HG03520 (cell line): Measurements from ENCODE around the gene EHMT2.
"Not testable (repeated sequence)": the region's sequence is repeated elsewhere in the genome, so short reads cannot be mapped to it uniquely, and the experiment has no call there.

Experiments used
- ATAC-seq: cut with Tn5 transposase; IDR thresholded peaks from one replicate; pipeline ENCODE4 v1.9.1; 2021; ENCODE audit warnings: mild to moderate bottlenecking, moderate library complexity; ENCODE audit not compliant: unreplicated experiment

EHMT2 gene

DNA sequence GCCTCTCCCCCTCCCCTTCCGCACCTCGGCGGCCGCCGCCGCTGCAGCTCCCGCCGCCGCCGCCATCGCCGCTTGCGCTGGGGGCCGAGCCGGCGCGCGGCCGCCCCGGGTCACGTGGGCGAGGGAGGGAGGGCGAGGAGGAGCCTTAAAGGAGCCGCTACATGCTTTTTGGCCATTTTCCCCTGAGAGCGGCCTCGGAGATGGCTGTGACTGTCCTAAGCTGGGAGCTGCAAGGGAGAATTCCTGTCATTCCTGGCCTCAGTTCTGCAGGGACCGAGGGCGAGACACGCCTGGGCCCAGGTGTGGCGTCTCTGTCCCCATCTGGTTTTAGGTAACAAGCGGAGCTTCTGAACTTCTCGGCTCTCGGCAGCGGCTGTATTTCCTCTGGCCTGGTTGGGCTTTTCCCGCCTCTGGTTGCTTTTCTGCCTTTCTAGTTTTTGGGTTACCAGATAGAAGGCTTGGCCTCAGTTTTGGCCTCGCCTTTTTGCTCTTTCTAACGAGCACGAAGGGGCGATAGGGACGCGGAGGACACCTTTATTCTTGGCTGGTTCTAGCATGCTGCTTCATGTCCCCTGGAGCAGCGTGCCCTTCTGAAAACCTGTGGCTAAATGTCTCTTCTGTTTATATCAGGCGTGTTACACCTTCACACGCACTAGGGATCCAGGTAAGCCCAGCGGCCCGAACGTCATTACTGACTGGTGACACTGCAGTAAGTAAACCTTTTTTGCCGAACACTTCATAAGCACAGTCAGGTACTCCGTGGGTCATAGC, at the start of gene EHMT2:
Gene EHMT2, minus strand, starts transcription at position 87 of the 771 bp plus-strand sequence. Its CDS starts 21 bp downstream, at position 66.
- ATAC-seq: peak; percentile 42

- ATAC-seq: no peak
Measured at GRCh38 chr6:31947070-31947675, 49.7 kb upstream of the EHMT2 start.

- ATAC-seq: no peak
Measured at GRCh38 chr6:31946370-31946885, 48.9 kb upstream of the EHMT2 start.

DNA sequence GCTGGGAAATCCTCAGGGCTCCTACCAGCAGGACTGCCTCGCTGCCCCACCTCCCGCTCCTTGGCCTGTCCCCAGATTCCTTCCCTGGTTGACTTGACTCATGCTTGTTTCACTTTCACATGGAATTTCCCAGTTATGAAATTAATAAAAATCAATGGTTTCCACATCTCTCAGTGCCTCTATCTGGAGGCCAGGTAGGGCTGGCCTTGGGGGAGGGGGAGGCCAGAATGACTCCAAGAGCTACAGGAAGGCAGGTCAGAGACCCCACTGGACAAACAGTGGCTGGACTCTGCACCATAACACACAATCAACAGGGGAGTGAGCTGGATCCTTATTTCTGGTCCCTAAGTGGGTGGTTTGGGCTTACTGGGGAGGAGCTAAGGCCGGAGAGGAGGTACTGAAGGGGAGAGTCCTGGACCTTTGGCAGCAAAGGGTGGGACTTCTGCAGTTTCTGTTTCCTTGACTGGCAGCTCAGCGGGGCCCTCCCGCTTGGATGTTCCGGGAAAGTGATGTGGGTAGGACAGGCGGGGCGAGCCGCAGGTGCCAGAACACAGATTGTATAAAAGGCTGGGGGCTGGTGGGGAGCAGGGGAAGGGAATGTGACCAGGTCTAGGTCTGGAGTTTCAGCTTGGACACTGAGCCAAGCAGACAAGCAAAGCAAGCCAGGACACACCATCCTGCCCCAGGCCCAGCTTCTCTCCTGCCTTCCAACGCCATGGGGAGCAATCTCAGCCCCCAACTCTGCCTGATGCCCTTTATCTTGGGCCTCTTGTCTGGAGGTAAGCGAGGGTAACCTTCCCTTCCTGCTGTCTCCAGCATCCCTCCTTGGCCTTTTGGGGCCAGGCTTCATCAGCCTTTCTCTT, 48.2 kb upstream of the EHMT2 start, which contains the start of gene CFB:
Gene CFB, plus strand, starts transcription at position 589 of the 863 bp plus-strand sequence. Its CDS starts 127 bp downstream, at position 716.
- ATAC-seq: no peak

DNA sequence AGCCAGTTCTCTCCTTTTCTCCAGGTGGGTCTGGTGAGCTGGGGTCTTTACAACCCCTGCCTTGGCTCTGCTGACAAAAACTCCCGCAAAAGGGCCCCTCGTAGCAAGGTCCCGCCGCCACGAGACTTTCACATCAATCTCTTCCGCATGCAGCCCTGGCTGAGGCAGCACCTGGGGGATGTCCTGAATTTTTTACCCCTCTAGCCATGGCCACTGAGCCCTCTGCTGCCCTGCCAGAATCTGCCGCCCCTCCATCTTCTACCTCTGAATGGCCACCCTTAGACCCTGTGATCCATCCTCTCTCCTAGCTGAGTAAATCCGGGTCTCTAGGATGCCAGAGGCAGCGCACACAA, 47.6 kb upstream of the EHMT2 start:
- ATAC-seq: no peak

DNA sequence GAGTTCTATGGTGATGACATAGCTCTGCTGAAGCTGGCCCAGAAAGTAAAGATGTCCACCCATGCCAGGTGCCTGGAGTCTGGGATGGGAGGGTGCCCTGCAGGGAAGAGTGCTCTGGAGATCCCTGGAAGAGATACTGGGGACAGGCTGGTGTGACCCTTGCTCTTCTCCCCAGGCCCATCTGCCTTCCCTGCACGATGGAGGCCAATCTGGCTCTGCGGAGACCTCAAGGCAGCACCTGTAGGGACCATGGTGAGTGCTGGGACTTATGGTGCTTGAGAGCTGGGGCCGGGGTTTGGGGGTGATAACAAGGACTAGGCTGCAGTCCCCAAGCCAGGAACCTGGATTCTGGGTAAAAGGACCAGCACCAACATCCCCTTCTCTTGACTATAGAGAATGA, 46.2 kb upstream of the EHMT2 start:
- ATAC-seq: no peak

DNA sequence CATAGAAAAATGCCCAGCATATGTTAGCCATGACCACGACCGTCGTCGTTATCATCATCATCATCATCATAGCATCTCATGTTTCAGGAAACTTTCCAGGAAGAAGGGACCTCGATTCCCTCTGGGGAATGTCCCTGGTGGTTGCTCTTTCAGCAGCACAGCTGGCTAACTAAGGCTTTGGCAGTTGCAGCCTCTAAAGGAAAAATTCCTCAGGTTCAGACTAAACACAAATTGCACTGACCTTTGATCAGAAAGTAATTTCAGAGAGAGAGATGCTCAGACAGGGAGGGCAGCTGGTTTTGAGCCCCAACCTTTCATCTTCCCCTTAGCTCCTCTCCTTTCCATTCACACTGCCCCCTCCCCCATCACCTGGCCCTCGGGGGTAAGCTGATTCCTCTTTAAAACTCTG, 42.8 kb upstream of the EHMT2 start:
- no peak for ATAC-seq

- ATAC-seq: no peak
Measured at GRCh38 chr6:31935823-31936222, 38.3 kb upstream of the EHMT2 start.

DNA sequence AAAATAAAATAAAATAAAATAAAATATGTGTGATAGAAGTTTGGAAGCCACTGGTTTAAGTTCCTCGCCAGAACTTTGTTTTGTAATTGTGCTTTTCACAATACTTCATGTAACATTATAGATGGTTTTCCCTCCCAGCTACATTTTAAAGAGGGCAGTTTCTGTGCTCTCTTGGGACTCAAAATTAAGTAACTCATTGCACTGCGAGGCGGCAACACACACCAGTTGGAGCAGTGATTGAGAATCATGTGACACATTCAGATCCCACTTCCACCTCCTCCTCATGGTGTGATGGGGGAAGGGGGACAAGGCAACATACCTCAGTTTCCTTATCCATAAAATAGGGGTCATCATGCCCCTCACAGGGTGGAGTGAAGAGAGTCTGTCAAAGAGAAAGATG, 37.5 kb upstream of the EHMT2 start:
- ATAC-seq: no peak

GRCh38 chr6:31933537-31933936, 36.0 kb upstream of the EHMT2 start:
- no peak for ATAC-seq

- ATAC-seq: not testable (repeated sequence)
Measured at GRCh38 chr6:31932137-31932536, 34.6 kb upstream of the EHMT2 start.

DNA sequence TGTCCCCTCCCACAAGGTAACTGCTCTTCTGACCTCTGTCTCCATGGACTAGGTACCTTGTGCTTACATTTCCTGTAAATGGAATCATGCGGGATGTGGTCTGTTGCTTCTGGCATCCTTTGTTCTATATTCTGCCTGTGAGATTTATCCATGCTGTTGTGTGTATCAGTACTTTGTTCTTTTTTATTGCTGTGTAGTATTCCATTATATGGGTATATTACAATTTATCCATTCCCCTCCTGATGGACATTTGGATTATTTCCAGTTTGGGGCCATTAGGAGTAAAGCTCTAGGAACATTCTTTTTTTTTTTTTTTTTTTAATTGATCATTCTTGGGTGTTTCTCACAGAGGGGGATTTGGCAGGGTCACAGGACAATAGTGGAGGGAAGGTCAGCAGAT, 33.5 kb upstream of the EHMT2 start:
- ATAC-seq: no peak

DNA sequence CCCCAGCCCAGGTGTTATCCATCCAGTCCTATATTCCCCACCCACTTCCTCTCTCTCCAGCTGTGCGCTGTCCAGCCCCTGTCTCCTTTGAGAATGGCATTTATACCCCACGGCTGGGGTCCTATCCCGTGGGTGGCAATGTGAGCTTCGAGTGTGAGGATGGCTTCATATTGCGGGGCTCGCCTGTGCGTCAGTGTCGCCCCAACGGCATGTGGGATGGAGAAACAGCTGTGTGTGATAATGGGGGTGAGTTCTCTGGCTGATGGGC, 31.1 kb upstream of the EHMT2 start:
- ATAC-seq: no peak

DNA sequence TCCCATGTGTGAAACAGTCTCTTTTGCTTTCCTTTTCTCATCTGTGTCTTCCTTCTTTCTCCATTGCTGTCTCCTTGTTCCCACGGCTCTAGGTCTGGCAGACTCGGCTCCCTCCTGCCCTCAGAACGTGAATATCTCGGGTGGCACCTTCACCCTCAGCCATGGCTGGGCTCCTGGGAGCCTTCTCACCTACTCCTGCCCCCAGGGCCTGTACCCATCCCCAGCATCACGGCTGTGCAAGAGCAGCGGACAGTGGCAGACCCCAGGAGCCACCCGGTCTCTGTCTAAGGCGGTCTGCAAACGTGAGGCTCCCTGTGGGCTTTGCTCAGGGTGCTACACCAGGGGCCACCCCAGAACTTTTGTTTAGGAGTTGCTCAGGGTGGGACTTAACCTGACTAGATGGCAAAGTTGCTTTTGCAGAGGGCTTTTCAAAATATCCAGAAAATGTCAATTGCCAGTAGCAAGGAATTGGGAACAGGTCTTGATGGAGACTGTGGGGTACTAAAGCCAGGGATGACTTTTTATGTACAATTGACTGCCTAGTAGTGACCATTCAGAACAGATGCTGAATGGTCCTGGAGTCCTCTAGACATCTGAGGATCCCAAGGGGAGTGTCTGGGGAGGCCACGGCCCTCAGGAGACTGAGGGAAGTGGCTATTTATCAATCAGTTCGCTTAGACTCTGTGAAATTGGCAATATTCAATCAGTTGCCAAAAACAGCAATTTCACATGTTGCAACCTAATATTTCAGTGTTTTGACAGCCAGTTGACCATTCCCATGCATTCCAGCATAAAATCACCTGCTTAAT, 30.6 kb upstream of the EHMT2 start:
- ATAC-seq: no peak

DNA sequence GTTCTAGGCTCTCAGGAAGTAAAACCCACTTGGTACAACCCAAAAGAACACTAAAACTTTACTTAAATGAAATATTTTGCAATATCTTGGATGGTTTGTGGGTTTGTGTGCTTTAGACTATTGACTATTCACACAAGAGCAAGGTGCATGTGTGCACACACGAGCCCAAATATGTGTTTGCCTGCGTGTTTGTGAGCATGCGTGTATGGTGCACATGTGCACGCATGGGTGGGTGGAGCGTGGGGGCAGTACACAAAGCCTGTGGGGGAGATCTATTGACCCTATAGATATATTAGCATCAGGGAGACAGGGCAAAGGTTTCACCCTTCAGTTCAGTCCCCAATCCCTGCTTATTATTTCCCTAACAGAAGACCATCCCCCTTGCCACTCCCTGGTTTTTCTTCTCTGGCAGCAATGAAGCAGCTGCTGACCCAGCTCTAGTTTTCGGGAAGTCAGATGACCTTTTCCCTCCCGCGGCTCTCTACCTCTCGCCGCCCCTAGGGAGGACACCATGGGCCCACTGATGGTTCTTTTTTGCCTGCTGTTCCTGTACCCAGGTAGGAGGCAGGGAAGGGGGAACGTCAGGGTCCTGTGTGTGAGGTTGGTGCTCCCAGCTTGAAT, 29.9 kb upstream of the EHMT2 start, which contains the start of gene C2:
Gene C2, plus strand, starts transcription at position 476 of the 621 bp plus-strand sequence. Its CDS starts 36 bp downstream, at position 512.
- no peak for ATAC-seq

DNA sequence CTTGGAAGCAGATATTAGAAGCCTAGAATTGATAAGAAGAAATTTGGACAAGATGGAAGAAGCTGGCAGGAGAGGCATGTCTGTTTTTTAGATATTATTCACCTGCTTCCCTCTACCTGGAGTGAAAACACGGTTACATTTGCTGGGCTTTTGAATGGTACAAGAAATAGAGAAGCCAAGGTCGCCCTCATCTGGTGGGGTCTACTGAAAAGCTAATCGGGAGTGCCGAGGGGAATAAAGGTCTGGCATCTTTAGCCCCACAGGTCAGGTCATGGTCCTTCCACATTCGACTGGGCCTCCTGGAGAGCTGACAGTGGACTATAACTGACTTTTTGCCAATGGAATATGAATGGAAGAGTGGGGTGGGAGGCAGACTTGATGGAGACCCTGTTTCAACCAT, 25.4 kb upstream of the EHMT2 start:
- ATAC-seq: no peak

DNA sequence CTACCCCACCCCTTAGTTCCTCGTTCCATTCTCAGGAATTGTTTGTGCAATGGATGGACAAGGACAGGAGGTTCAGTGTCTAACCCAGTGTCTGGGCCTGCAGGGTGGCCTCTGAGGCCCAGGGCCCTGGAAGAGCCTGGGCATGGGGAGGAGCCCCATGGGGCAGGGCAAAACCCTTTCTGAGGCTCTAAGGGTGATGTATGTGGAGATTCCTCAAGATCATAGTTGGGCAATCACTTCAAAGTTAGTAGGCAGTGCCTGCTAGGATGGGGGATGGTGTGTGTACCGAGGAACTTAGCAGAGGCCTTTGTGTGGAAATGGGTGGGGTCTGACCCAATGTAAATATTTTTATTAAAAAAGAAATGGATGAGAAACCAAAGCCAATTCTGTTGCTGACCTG, 23.3 kb upstream of the EHMT2 start:
- no peak for ATAC-seq

DNA sequence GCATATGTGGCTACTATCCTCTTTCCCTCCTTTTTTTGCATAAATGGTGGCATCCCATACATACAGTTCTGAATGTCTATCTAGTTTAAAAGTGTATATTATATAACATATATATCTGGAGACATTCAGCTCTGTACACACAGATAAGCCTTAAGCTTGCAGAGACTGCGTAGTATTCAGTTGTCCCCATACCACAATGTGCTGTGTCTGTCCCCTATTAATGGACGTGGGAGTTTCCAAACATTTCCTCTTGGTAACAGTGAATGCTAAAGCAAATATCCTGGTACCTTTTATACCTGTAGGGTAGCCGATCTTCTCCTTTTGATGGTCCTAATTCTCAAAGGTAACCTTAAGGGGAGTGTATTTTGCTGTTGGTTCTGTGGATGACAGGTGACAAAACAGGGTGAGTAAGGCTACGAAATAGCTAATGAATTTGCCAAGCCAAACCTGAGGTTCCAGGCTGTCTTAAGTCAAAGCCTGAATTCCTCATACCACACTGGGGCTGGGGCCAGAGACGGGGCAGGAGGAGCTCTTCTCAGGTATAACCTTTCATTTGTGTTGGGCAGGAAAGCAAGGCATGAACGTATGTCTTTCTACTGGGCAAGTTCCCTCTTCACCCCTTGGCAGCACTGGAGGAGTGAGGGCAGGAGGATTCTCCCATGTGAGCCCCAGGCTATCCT, 22.3 kb upstream of the EHMT2 start:
- no peak for ATAC-seq

GRCh38 chr6:31918069-31918720, 20.7 kb upstream of the EHMT2 start:
- ATAC-seq: no peak
